ENCODE measurements around the gene PLXNB3.

DNA sequence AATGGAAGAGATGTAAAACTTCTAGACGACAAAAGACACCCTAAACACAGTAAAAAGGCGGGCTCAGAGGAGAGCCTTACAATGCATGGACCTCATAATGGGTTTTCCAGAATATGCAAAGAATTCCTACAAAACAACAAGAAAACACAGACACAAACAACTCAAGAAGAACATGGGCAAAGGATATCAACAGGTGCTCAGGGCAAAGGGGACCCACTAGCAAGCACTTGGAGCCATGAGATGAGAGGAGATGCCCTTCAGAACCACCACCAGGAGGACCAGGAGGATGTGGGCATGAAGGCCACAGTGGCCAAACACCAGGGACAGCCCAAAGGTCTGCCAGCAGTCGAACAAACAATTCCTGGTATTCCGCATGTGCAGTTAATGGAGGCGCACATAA lies 49.1 kb downstream of the PLXNB3 start:
- TF ChIP-seq, protein P1, sequence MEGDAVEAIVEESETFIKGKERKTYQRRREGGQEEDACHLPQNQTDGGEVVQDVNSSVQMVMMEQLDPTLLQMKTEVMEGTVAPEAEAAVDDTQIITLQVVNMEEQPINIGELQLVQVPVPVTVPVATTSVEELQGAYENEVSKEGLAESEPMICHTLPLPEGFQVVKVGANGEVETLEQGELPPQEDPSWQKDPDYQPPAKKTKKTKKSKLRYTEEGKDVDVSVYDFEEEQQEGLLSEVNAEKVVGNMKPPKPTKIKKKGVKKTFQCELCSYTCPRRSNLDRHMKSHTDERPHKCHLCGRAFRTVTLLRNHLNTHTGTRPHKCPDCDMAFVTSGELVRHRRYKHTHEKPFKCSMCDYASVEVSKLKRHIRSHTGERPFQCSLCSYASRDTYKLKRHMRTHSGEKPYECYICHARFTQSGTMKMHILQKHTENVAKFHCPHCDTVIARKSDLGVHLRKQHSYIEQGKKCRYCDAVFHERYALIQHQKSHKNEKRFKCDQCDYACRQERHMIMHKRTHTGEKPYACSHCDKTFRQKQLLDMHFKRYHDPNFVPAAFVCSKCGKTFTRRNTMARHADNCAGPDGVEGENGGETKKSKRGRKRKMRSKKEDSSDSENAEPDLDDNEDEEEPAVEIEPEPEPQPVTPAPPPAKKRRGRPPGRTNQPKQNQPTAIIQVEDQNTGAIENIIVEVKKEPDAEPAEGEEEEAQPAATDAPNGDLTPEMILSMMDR (IDR thresholded peaks at IDR 0.05) = no peak
- no peak for TF ChIP-seq EZH2 (IDR thresholded peaks at IDR 0.05)
